ENCODE data around the gene LDHD.

Gene LDHD

DNA sequence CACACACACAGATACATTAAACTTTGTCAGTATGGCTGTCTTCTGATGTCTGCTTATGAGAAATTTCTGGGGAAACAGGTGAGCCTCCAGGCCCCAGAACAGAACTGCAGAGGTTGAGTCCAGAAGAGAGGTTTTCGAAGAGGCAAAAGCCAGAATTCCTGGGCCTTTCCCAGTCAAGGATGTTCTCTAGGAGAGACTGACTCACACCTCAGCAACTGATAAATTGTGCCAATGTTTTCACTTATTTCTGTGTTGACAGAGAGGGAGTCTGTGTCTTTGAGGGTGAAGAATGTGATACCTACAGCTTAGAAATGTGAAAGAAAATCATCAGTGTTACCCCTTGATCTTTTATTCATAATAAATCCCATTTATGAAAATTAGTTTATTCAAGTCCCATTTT, 30.3 kb downstream of the LDHD start:
- H3K4me3 ChIP-seq (ENCODE audit: low read length), result no peak overlapping the region
- H3K4me1 ChIP-seq (ENCODE audit: insufficient read depth, low read length), result peaks cover 13% of the 10 kb centered on the region; the same call in 1 of the 2 replicates
- H3K27ac ChIP-seq (ENCODE audit: low read length), result no peak overlapping the region
- H3K27me3 ChIP-seq (ENCODE audit: insufficient read depth, low read length), result no peaks in the 10 kb centered on the region
- H3K9me3 ChIP-seq (ENCODE audit: insufficient read depth, low read depth, low read length), result no peaks in the 10 kb centered on the region
- no peak overlapping the region for H3K9ac ChIP-seq (ENCODE audit: low read depth, low read length)
- H3K36me3 ChIP-seq (ENCODE audit: insufficient read depth, low read depth, low read length), result 0 out of 2 replicates have a peak, but pooled peaks cover 2% of the 10 kb centered on the region

DNA sequence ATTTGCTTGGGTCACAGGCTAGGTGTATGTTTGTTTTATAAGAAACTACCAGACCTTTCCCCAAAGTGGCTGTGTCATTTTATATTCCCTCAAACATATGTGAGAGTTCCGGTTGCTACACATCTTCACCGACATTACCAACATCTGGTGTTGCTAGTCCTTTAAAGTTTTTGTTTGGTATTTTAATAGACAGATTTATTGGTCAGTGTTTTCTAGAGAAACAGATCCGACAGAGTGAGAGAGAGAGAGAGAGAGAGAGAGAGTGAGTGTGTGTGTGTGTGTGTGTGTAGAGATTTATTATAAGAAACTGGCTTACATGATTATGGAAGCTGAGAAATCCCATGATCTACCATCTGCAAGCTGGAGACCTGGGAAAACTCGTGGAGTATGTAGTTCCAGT, 31.0 kb downstream of the LDHD start:
- no peak overlapping the region for H3K9ac ChIP-seq (ENCODE audit: low read depth, low read length)

DNA sequence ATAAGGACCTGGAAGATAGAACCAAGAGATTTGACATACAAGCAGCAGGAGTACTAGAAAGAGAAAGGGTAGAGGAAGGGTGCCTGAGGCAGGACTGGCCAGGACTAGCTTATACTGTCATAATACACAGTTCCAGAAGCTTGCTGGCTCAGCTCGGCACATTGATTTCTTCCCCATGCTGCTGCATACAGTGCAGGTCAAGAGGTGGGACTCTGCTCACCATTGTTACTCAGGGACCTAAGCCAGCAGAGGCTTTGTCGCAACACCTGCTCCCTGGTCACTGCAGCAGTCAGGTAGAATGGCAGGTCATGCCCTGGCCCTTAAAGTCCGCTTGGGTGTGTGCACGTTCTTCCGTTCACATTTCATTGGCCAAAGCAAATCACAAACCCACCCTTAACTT, 32.8 kb downstream of the LDHD start:
- H3K9me3 ChIP-seq (ENCODE audit: insufficient read depth, low read depth, low read length), result no peaks in the 10 kb centered on the region
- peaks cover 19% of the 10 kb centered on the region; the same call in 1 of the 2 replicates for H3K4me1 ChIP-seq (ENCODE audit: insufficient read depth, low read length)
- no peak overlapping the region for H3K9ac ChIP-seq (ENCODE audit: low read depth, low read length)
- H3K27me3 ChIP-seq (ENCODE audit: insufficient read depth, low read length), result no peaks in the 10 kb centered on the region
- H3K36me3 ChIP-seq (ENCODE audit: insufficient read depth, low read depth, low read length), result 0 out of 2 replicates have a peak, but pooled peaks cover 2% of the 10 kb centered on the region
- H3K4me3 ChIP-seq (ENCODE audit: low read length), result no peak overlapping the region
- no peak overlapping the region for H3K27ac ChIP-seq (ENCODE audit: low read length)

More for the DNA sequence above, 31.0 kb downstream of the LDHD start:
- Histone ChIP-seq H3K36me3 (ENCODE audit: insufficient read depth, low read depth, low read length) (0 out of 2 replicates have a peak, but pooled peaks cover 2% of the 10 kb centered on the region), H3K4me3 (ENCODE audit: low read length) (no peak overlapping the region), H3K9me3 (ENCODE audit: insufficient read depth, low read depth, low read length) (no peaks in the 10 kb centered on the region), H3K27me3 (ENCODE audit: insufficient read depth, low read length) (no peaks in the 10 kb centered on the region), H3K27ac (ENCODE audit: low read length) (no peak overlapping the region), H3K4me1 (ENCODE audit: insufficient read depth, low read length) (peaks cover 16% of the 10 kb centered on the region; the same call in 1 of the 2 replicates)

DNA sequence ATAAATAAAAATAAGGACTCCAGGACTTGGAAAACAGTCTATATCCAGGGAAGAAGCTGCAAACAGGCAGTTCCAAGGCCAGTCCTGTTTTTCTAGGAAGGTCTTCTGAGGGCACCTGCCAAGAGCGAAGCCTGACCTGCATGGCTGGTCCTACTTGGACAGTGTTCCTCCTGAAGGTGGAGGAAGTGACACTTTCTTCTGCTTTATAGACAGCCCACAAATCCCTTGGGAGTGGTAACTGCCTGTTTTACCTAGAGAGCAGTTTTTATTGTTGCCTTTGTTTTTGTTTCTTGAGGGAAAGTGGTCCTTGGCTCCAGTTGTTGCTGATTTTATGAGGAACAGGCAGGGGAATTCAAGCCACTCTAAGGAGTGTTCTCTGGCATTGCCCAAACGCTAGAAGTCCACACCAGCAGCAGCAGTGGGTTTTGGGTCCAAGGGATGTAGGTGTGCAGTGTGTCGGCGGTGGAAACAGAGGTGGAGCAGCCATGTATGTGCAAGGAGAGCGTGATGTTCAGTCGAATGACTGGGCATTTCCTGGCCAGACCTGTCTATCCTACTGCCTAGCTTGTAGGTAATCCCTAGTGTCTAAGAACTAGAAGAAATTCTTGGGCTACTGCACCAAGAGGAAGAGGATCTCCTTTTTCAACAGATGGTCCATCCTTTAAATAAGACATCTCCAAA, 35.3 kb downstream of the LDHD start:
- no peaks in the 10 kb centered on the region for H3K9me3 ChIP-seq (ENCODE audit: insufficient read depth, low read depth, low read length)
- peak overlapping the region; percentile 24 for H3K27ac ChIP-seq (ENCODE audit: low read length)
- no peak overlapping the region for H3K4me3 ChIP-seq (ENCODE audit: low read length)
- no peak overlapping the region for H3K9ac ChIP-seq (ENCODE audit: low read depth, low read length)
- H3K36me3 ChIP-seq (ENCODE audit: insufficient read depth, low read depth, low read length), result 0 out of 2 replicates have a peak, but pooled peaks cover 2% of the 10 kb centered on the region
- peaks cover 14% of the 10 kb centered on the region; the same call in 1 of the 2 replicates for H3K4me1 ChIP-seq (ENCODE audit: insufficient read depth, low read length)
- H3K27me3 ChIP-seq (ENCODE audit: insufficient read depth, low read length), result no peaks in the 10 kb centered on the region

DNA sequence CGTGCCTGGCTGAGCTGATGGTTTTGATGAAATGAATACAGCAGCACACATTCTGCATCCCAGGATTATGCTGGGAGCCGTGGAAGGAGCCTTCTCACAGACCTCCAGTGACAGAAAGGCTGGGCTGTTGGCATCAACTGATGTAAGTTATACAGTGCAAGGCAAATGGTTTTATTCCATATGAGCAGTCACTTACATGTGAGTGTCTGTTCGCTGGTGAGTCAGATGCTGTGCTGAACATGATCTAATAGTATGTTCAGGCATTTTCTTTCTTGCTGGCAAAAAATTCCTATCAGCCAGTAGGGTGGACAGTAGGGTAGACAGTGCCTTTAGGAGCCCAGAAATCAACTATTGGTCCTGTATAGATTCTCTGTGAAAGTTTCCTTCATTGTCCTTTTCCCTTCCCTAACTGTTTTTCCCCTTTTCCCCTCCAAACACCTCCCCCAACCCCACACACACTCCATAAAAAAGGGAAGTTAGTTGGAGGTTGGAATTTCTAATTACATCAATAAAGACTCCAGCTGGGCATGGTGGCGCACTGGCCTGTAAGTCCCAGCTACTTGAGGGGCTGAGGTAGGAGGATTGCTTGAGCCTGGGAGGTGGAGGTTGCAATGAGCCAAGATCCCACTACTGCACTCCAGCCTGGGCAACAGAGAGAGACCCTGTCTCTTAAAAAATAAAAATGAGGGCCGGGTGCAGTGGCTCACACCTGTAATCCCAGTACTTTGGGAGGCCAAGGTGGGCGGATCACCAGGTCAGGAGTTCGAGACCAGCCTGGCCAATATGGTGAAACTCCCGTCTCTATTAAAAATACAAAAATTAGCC, 36.2 kb downstream of the LDHD start:
- H3K36me3 ChIP-seq (ENCODE audit: insufficient read depth, low read depth, low read length), result 0 out of 2 replicates have a peak, but pooled peaks cover 2% of the 10 kb centered on the region
- no peaks in the 10 kb centered on the region for H3K27me3 ChIP-seq (ENCODE audit: insufficient read depth, low read length)
- H3K27ac ChIP-seq (ENCODE audit: low read length), result no peak overlapping the region
- H3K4me1 ChIP-seq (ENCODE audit: insufficient read depth, low read length), result peaks cover 14% of the 10 kb centered on the region; the same call in 1 of the 2 replicates
- H3K9me3 ChIP-seq (ENCODE audit: insufficient read depth, low read depth, low read length), result no peaks in the 10 kb centered on the region
- H3K4me3 ChIP-seq (ENCODE audit: low read length), result peak overlapping the region; percentile 50; the same call in 1 of the 2 replicates
- H3K9ac ChIP-seq (ENCODE audit: low read depth, low read length), result peak overlapping the region; percentile 40; the same call in 1 of the 2 replicates

DNA sequence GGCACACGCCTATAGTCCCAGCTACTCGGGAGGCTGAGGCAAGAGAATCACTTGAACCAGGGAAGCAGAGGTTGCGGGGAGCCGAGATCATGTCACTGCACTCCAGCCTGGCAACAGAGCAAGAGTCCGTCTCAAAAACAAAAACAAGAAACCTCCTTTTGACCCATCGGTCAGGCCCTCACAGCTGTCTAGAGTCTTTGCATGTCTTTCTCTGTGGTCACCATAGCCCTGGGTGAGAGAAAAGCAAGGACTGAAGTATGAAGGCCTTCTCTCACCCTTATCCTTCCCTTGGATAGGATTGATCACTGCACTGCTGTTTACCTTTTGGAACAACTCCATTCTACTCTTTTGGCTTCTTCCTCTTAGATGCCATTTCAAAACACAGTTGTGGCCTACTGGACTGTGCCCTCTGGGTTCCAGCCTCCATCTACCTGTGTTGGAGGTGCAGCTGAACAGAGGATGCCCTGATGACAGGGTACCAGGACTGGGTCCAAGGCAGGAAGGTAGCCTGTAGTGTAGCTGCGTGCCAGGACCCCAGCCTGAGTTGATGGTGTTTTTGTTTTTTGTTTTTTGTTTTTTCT, 37.1 kb downstream of the LDHD start:
- H3K27me3 ChIP-seq (ENCODE audit: insufficient read depth, low read length), result no peaks in the 10 kb centered on the region
- 0 out of 2 replicates have a peak, but pooled peaks cover under 1% of the 10 kb centered on the region for H3K36me3 ChIP-seq (ENCODE audit: insufficient read depth, low read depth, low read length)
- H3K4me1 ChIP-seq (ENCODE audit: insufficient read depth, low read length), result peaks cover 15% of the 10 kb centered on the region; the same call in 1 of the 2 replicates
- H3K9me3 ChIP-seq (ENCODE audit: insufficient read depth, low read depth, low read length), result no peaks in the 10 kb centered on the region
- no peak overlapping the region for H3K27ac ChIP-seq (ENCODE audit: low read length)
- no peak overlapping the region for H3K9ac ChIP-seq (ENCODE audit: low read depth, low read length)
- no peak overlapping the region for H3K4me3 ChIP-seq (ENCODE audit: low read length)

DNA sequence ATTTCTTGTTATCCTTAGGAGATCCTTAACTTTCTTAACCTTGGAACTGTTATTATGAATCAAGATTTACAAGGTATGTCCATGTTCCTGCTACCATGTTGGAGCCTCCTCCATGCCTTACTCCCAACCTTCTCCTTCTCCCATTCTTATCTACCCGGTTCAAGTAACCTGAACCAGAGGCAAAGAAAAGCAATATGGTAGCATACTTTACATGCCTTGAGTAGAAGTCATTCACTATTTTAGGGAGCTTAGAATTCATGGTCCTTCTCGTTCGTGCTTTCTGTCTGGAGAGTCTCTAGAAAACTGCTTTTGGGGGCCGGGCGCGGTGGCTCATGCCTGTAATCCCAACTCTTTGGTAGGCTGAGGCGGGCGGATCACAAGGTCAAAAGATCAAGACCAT, 37.7 kb downstream of the LDHD start:
- Histone ChIP-seq H3K4me1 (ENCODE audit: insufficient read depth, low read length) (peaks cover 19% of the 10 kb centered on the region; the same call in 1 of the 2 replicates), H3K27ac (ENCODE audit: low read length) (no peak overlapping the region), H3K36me3 (ENCODE audit: insufficient read depth, low read depth, low read length) (no peaks in the 10 kb centered on the region), H3K27me3 (ENCODE audit: insufficient read depth, low read length) (no peaks in the 10 kb centered on the region), H3K9ac (ENCODE audit: low read depth, low read length) (no peak overlapping the region), H3K4me3 (ENCODE audit: low read length) (no peak overlapping the region), H3K9me3 (ENCODE audit: insufficient read depth, low read depth, low read length) (no peaks in the 10 kb centered on the region)

DNA sequence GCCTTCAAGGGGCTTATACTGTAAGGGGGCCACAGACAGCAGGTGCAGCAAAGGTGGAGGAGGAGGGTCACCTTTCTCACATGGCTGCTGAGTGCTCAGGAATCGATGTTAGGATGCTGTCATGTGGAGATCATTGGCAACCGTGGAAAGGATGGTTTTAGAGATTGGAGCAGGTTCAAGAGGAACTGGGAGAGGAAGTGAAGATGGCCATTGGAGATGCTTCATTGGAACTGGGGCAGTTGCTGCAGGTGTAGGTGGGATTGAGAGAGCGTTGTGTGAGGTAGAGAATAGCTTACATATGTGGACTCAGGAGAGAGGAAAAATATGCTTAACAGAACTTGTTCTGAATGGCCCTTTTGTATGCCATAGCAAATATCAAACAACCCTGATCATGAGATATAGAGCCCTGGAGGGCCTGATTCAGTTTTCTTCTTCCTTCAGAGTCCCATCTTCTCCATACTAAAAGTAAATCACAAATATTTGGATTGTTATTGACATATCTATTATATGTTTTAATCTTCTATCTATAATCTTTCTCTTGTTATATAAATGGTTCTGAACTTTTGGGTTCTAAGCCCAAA, 40.8 kb downstream of the LDHD start:
- no peaks in the 10 kb centered on the region for H3K27me3 ChIP-seq (ENCODE audit: insufficient read depth, low read length)
- H3K36me3 ChIP-seq (ENCODE audit: insufficient read depth, low read depth, low read length), result no peaks in the 10 kb centered on the region
- H3K4me1 ChIP-seq (ENCODE audit: insufficient read depth, low read length), result peaks cover 15% of the 10 kb centered on the region; the same call in 1 of the 2 replicates
- no peak overlapping the region for H3K9ac ChIP-seq (ENCODE audit: low read depth, low read length)
- no peak overlapping the region for H3K4me3 ChIP-seq (ENCODE audit: low read length)
- no peak overlapping the region for H3K27ac ChIP-seq (ENCODE audit: low read length)
- H3K9me3 ChIP-seq (ENCODE audit: insufficient read depth, low read depth, low read length), result no peaks in the 10 kb centered on the region

DNA sequence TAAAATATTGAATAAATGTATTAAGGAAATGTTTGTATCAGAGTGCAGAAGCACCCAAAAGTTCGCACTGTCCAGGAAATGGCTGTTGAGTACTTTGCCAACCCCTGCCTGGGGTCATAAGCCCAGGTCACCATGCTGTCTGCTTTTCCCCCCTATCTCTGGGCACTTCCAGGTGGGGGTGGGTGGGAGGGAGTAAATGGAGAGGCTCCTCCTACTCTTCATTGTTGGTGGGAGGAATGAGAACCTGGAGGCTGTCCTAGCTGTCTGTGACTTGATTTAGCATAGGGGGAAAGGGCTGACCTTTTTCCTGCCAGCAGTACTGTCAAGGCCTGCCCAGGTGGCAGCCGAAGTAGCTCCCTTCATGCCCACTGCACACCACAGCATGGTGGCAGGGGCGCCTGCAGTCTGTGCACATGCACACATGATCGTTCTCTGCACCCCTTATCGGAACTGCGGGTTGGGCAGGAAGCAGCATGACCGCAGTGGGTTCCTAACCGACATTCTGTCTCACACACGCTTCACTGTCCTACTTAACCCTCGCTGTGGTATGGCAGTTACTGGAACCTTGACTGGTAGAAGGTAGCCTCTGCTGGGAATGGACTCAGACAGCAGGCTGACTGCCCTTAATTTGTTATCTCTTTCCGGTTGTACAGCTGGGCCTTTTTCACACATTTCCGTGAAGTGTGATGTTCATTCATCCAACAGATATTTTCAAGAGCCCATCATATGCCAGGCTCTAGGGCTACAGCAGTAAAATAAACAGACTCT, 41.5 kb downstream of the LDHD start:
- H3K27ac ChIP-seq (ENCODE audit: low read length), result no peak overlapping the region
- no peak overlapping the region for H3K4me3 ChIP-seq (ENCODE audit: low read length)
- peaks cover 15% of the 10 kb centered on the region; the same call in 1 of the 2 replicates for H3K4me1 ChIP-seq (ENCODE audit: insufficient read depth, low read length)

DNA sequence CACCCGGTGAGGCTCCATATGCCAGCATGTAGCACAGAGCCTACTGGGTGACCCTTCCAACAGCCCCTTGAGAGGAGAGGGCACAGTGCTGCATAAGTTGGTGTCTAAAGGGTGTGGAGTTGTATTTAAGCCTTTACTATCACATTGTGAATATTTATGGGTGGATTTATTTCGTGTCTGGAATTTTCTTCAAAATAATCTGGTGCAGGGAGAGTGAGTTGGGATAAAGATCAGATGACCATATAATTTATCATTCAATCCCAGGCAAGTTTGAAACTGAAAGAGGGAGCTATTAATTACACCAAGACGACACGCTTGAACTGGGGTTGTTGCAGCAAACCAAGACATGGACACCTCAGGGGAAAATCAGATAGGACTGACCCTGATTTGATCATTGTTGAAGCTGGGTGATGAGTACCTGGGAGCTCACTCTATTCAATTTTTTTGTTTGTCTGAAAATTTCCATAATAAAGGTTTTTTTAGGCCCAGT, 42.2 kb downstream of the LDHD start:
- no peak overlapping the region for H3K27ac ChIP-seq (ENCODE audit: low read length)
- no peaks in the 10 kb centered on the region for H3K9me3 ChIP-seq (ENCODE audit: insufficient read depth, low read depth, low read length)
- H3K27me3 ChIP-seq (ENCODE audit: insufficient read depth, low read length), result no peaks in the 10 kb centered on the region
- no peak overlapping the region for H3K9ac ChIP-seq (ENCODE audit: low read depth, low read length)
- H3K4me1 ChIP-seq (ENCODE audit: insufficient read depth, low read length), result peaks cover 12% of the 10 kb centered on the region; the same call in 1 of the 2 replicates
- H3K36me3 ChIP-seq (ENCODE audit: insufficient read depth, low read depth, low read length), result no peaks in the 10 kb centered on the region
- H3K4me3 ChIP-seq (ENCODE audit: low read length), result no peak overlapping the region

More for the DNA sequence above, 41.5 kb downstream of the LDHD start:
- H3K27me3 ChIP-seq (ENCODE audit: insufficient read depth, low read length), result no peaks in the 10 kb centered on the region
- H3K9me3 ChIP-seq (ENCODE audit: insufficient read depth, low read depth, low read length), result no peaks in the 10 kb centered on the region
- no peaks in the 10 kb centered on the region for H3K36me3 ChIP-seq (ENCODE audit: insufficient read depth, low read depth, low read length)
- H3K9ac ChIP-seq (ENCODE audit: low read depth, low read length), result no peak overlapping the region
